Measurements from ENCODE around the gene CHST8.
"Not testable (repeated sequence)": the region's sequence is repeated elsewhere in the genome, so short reads cannot be mapped to it uniquely, and the experiment has no call there.

Gene CHST8

GRCh38 chr19:33646306-33646705 is 24.6 kb downstream of the CHST8 start:
- no peak for DNase-seq

GRCh38 chr19:33647146-33647545 is 25.4 kb downstream of the CHST8 start:
- DNase-seq = no peak

DNA sequence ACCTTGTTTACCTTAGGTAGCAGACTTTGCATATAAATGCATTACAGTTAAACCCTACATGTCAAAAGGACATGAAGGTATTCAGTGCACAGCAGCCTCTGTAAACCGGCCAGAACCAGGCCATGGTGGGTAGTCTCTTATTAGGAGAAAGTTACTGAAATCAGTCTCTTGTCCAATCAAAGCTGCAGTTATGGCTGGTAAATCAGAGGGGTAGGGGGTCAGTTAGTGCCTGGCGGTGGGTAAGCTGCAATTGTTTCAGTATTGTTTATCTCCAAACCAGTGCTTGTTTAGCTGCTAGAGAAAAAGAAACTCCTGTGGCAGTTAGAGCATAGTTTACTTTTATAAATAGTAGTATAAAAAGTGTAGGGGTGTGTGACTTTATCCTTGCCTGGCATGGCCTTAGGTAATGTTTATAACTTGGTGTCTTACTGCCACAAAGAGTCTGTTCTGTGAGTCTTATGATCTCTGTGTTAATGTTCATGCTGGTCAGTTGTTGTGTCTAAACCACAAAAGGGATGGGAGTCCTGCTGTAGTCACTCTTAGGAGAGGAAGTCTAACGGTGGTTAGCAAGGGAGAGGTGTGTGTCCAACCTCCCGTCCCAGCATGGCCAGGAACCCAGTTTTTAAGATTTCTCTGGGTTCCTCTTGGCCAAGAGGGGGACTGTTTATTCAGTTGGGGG is 28.0 kb downstream of the CHST8 start:
- no peak for DNase-seq

- DNase-seq = no peak
Observed at GRCh38 chr19:33653684-33654083, 31.9 kb downstream of the CHST8 start.

GRCh38 chr19:33654840-33655508 is 33.2 kb downstream of the CHST8 start:
- no peak for DNase-seq

DNA sequence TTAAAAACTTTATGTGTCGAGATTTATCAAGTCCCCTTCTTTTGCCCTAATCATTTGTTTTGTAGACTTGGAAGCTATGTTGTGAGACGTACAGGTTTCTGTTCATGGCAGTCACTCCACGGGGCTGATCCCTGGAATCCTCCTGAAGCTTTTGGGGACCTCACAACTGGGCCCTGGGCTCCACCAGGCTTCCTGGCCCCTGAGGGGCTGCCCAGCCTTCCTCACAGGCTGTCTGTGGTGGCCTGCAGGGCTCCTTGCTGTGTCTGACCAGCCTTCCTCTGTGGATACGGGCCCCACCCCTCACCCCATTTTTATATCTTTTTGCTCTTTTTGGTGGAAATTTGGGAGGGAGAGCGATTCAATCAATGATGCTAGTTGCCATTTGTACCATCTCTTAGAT is 38.1 kb downstream of the CHST8 start:
- DNase-seq = no peak

DNA sequence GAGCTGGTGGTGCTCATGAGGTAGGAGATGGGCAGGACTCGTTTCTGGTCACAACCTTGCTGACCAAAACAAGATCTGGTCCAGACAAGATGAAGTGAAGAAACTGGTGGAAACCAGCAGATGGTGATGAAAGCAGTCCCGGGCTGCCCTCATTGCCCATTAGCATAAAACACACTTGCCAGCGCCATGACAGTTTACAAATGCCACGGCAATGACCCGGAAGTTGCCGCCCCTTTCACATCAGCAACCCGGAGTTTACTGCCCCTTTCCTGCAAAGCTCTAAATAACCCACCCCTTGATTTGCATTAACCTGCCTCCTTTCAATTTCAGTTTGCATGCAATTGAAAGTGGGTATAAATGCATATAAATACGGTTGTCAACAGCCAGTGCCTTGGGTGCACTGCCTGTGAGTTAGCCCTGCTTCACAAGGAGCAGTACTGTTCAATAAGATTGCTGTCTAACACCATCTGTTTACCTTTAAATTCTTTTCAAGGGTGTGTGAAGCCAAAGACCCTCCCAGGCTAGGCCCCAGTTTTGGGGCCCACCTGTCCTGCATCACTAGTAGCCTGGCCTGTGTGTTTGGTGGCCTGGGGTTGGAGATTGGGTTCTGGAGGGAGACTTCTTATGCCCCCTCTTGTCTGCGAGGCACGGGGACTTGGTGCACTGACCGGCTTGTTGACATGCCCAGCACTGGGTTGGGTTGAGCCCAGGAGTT is 38.8 kb downstream of the CHST8 start:
- DNase-seq = no peak

- DNase-seq = no peak
Observed at GRCh38 chr19:33661336-33661735, 39.6 kb downstream of the CHST8 start.

DNA sequence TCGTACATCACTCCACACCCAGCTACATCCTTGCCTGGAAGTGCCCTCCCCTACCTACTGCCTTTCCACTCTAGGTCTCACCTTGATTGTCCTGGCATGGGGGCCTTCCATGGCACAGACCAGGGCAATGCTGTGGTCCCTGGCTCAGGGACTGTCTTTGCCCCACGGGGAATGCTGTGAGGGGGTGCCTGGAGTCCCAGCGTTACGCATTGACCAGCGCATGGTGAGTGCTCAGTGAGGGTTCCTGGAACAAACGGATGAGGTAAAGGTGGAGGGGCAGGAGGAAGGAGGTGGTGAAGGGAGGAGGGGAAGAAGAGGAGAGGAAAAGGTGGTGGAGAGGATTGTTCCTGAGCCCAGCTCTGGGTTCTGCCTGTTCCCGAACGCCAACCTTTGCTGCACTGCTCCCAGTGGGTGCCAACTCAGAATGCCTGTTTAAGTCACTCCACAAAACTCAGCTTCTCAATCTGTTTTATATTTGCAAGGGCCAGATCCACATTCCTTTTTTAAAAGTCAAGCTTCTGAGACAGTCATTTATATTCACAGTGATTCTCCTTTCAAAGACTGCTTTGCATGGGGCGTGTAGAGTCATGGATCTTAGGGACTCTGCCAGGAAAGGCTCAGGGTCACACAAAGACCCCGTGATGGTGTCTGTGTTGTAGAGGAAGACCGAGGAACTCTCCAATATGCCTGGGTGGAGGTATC is 40.8 kb downstream of the CHST8 start:
- DNase-seq = no peak

GRCh38 chr19:33663316-33663715 is 41.6 kb downstream of the CHST8 start:
- not testable (repeated sequence) for DNase-seq

DNA sequence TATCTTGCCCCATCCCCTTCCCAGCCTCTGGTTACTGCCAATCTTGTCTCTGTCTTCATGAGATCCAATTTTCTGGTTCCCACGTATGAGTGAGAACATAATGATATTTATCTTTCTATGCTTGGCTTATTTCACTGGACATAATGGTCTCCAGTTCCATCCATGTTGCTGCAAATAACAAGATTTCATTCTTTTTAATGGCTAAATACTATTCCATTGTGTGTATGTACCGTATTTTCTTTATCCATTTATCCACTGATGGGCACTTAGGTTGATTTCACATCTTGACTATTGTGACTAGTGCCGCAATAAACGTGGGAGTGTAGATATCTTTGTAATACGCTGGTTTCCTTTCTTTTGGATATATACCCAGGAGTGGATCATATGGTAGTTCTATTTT is 43.0 kb downstream of the CHST8 start:
- DNase-seq = no peak

DNA sequence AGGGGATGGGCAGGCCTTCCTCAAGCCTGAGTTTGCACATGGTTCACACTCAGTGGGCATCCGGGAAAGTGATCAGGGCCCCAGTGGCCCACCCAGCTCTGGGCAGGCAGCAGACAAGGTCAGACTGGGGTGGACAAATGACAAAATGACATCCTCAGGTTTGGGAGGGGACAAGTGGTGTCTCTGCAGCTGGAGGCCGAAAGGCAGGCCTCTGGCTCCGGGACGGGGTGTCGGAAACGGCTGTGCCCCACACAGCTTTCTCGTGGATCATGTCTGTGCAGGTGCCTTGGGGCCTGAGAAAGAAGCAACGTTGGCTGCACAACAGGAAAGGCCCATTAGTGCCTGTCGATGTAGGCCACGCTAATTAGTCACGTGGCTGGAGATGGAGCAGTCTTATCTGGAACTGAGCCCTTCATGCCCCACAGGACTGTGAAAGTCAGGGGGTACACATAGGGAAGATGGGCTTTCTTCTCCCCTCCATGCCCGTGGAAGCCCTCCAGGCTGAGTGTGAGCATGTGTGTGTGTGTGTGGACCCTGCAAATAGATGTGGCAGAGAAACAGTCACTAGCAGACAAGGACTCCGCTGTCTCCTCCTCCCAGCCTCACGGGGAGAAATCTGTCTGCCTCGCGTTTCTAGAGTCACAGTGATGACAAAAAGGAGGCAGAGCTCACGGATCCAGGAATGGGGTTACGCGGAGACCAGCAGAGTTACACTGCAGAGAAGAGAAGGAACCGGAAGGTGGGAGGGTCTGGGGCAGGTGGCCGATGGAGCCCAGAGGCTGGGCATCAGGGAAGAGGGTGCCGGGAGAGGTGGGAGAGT is 44.2 kb downstream of the CHST8 start:
- DNase-seq = no peak

DNA sequence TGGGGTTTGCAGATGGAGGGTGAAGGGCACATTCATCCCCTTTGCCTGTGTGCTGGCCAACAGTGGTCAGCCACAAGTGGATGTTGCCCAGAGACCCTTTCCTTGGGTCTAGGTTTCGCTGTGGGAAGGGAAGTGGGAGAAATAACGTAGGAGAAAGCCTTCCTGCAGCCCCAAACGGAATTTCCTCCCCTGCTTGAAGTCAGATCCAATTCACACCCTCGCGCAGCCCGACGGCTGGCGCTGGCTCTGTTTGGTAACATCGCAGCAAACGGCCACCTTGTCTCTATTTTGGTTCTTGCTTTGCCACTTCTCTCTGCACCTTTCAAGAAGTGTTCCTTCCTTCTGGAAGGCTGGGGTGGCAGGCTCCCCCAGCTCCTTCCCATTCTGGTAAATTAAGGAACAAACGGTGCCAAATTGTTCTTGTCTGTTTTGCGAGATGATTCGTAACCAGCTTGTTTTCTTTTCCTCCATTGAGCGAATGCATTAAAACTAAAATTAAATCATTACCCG is 45.4 kb downstream of the CHST8 start:
- no peak for DNase-seq

DNA sequence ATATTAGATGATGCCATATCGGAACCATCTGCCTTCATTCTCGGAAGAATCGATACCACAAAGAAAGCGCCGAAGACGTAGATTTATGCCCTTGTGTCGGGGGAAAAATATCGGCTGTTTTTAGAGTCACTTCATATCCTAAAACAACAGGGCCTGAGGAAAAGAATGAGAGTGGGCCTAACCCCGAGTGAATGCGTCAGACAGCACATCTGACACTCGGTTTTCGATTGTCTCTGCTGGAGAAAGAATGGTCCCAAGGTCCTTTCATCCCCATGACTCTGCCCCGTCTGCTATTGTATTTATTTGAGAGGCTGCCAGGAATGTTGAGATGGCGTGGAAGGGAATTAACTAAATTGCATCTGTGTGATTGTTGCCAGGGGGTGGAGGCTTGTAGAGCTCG is 46.1 kb downstream of the CHST8 start:
- no peak for DNase-seq

DNA sequence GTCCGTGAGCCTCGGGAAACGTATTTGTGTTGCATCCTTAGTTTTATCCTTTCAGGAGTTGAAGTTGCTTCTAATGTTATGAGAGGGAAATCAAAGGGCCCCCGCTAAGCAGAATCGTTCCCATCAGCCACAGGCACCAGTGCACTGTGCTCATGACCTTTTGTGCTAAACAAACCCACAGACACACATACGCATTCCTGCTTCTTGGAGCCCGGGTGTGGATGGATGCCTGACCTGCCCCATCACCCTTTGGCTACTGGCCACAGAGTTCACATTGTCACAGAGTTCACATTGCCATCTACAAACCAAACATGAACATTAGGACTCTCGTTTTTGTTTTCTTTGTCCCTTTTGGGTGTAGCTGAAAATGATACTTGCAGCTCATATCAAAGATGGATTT is 47.2 kb downstream of the CHST8 start:
- no peak for DNase-seq

DNA sequence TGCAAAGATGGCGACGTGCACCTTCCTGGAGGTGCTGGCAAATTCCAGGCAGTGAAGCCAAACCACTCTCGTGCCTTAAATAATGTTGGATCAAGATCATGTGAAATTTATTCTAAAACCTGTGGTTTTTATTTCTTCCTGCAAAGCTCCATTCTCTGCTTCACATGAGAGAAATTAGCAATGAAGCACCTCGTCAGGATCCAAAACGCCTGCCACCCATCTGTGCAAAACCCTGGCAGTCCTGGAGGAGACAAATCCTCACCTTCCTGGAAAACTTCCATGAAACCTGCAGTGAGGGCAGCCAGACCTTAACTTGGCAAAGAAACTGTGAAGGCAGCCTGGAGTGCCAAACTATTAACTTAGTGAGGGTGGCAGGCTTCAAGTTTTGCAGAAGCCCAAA is 47.6 kb downstream of the CHST8 start:
- DNase-seq = no peak

- DNase-seq = no peak
Observed at GRCh38 chr19:33670398-33670797, 48.6 kb downstream of the CHST8 start.

GRCh38 chr19:33671211-33671610 is 49.5 kb downstream of the CHST8 start:
- DNase-seq = no peak

DNA sequence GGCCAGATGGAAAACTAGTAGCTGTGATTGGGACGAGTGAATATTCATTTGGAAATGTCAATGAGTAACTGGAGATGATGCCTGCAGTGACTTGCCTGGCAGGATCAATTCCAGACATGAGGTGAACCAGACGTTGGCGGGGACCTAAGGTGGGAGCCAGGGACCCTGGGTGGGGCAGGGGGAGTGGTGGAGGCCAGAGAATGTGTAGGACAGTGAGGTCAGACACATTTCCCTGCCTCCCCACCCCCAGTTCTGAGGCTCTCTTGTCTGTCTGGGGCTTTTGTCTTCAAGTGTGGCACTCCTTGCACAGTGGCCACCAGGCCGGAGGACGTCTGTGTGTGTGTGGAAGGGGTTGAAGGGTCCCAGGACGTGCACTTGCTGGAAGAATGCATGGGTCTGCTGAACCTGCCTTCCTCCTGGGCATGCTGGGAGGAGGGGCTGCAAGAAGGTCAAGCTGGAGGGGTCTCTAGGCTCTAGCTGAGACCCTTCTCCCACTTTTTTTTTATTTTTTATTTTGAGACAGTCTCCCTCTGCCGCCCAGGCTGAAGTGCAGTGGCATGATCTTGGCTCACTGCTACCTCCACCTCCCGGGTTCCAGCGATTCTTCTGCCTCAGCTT is 51.6 kb downstream of the CHST8 start:
- no peak for DNase-seq

GRCh38 chr19:33673996-33674625 is 52.4 kb downstream of the CHST8 start:
- DNase-seq = no peak

- DNase-seq = no peak
Observed at GRCh38 chr19:33674626-33675367, 53.0 kb downstream of the CHST8 start.
